ENCODE measurements around the gene DPH6. TPM values are rescaled to one million over a fixed set of nuclear protein-coding genes. Genes with fewer than 3 reads are reported as not detected.
A peak's percentile ranks its signal among the peaks of the same experiment; 100 is the strongest.
"Not testable (repeated sequence)": the region's sequence is repeated elsewhere in the genome, so short reads cannot be mapped to it uniquely, and the experiment has no call there.

Gene DPH6
- 30.0 TPM for total RNA-seq

- DNase-seq: peak; percentile 92
These were observed at the start of gene DPH6 for GRCh38 chr15:35545824-35546510. Gene DPH6, minus strand, starts transcription at chr15:35546165. Its CDS starts 24 bp downstream, at chr15:35546141.

GRCh38 chr15:35595656-35596055, 49.7 kb upstream of the DPH6 start:
- DNase-seq: no peak

- not testable (repeated sequence) for DNase-seq
These were observed 46.0 kb upstream of the DPH6 start for GRCh38 chr15:35591987-35592386.

- no peak for DNase-seq
These were observed 38.0 kb upstream of the DPH6 start for GRCh38 chr15:35583863-35584528.

GRCh38 chr15:35580606-35581005, 34.6 kb upstream of the DPH6 start:
- DNase-seq: no peak

- DNase-seq: no peak
These were observed 21.4 kb upstream of the DPH6 start for GRCh38 chr15:35567392-35567791.

GRCh38 chr15:35566991-35567390, 21.0 kb upstream of the DPH6 start:
- DNase-seq: no peak

- no peak for DNase-seq
These were observed 19.9 kb upstream of the DPH6 start for GRCh38 chr15:35565901-35566300.

GRCh38 chr15:35562641-35563040, 16.7 kb upstream of the DPH6 start:
- no peak for DNase-seq

- DNase-seq: no peak
These were observed 15.3 kb upstream of the DPH6 start for GRCh38 chr15:35561308-35561707.

GRCh38 chr15:35560870-35561269, 14.9 kb upstream of the DPH6 start:
- no peak for DNase-seq

GRCh38 chr15:35560258-35560657, 14.3 kb upstream of the DPH6 start:
- no peak for DNase-seq

- DNase-seq: no peak
These were observed 13.7 kb upstream of the DPH6 start for GRCh38 chr15:35559683-35560082.

- DNase-seq: no peak
These were observed 11.6 kb upstream of the DPH6 start for GRCh38 chr15:35557544-35557943.

- DNase-seq: no peak
These were observed 11.0 kb upstream of the DPH6 start for GRCh38 chr15:35557012-35557411.

GRCh38 chr15:35555244-35555643, 9.3 kb upstream of the DPH6 start:
- no peak for DNase-seq

GRCh38 chr15:35550957-35551356, 5.0 kb upstream of the DPH6 start:
- no peak for DNase-seq

- no peak for DNase-seq
These were observed 3.6 kb upstream of the DPH6 start for GRCh38 chr15:35549567-35549966.

- no peak for DNase-seq
These were observed 2.5 kb upstream of the DPH6 start for GRCh38 chr15:35548435-35548834.

GRCh38 chr15:35547775-35548364, 1.9 kb upstream of the DPH6 start:
- no peak for DNase-seq

- DNase-seq: no peak
These were observed 781 bp upstream of the DPH6 start for GRCh38 chr15:35546511-35547381.

- DNase-seq: peak; percentile 80
These were observed 595 bp downstream of the DPH6 start for GRCh38 chr15:35545316-35545823.
